Measurements from ENCODE around the gene RNF121. TPM values are rescaled to one million over a fixed set of nuclear protein-coding genes. Genes with fewer than 3 reads are reported as not detected.

Gene RNF121
- total and polyA plus RNA-seq, 7 donors = 7.2 to 34.6 (median 25.2) TPM

- TF ChIP-seq POLR2AphosphoS5 (IDR thresholded peaks at IDR 0.05) = no peak
- TF ChIP-seq CTCF (IDR thresholded peaks at IDR 0.05) = peak in 2 of 4 experiments; percentile 12
- WGBS, 2 donors = 92% methylated on average over 10 of the region's 10 CpGs
- H3K27ac ChIP-seq = peak overlapping the region; percentile 16 to 79 (median 72)
- intact Hi-C loops (cut with DNase I) = no loop called here
- no peak overlapping the region for H3K4me3 ChIP-seq
- H3K9me3 ChIP-seq = no peaks in the 10 kb centered on the region
- peaks cover 0 to 59% (median 50%) of the 10 kb centered on the region in 4 donors for H3K4me1 ChIP-seq
- no peaks in the 10 kb centered on the region for H3K27me3 ChIP-seq
- peaks cover 96 to 100% (median 99%) of the 10 kb centered on the region in 4 donors for H3K36me3 ChIP-seq
- no peak for DNase-seq
These were observed 86.7 kb downstream of the RNF121 start for GRCh38 chr11:72015511-72016061.

GRCh38 chr11:72018171-72018570 is 89.3 kb downstream of the RNF121 start:
- 95% methylated on average over 9 of the region's 9 CpGs for WGBS, 2 donors
- peak; percentile 50 for DNase-seq
- H3K27ac ChIP-seq = no peak overlapping the region
- H3K4me1 ChIP-seq = peaks cover 0 to 34% (median 28%) of the 10 kb centered on the region in 4 donors
- no peaks in the 10 kb centered on the region for H3K27me3 ChIP-seq
- TF ChIP-seq EP300 (IDR thresholded peaks at IDR 0.05) (no peak), POLR2A (IDR thresholded peaks at IDR 0.05) (no peak), POLR2AphosphoS5 (IDR thresholded peaks at IDR 0.05) (no peak), CTCF (IDR thresholded peaks at IDR 0.05) (no peak)
- no peak overlapping the region for H3K4me3 ChIP-seq
- intact Hi-C loops (cut with DNase I) = no loop called here
- H3K9me3 ChIP-seq = no peaks in the 10 kb centered on the region
- H3K36me3 ChIP-seq = peaks cover 91 to 100% (median 100%) of the 10 kb centered on the region in 4 donors

- no peak for TF ChIP-seq CTCF (IDR thresholded peaks at IDR 0.05)
- TF ChIP-seq EP300 (IDR thresholded peaks at IDR 0.05) = no peak
- no peak for TF ChIP-seq POLR2AphosphoS5 (IDR thresholded peaks at IDR 0.05)
- TF ChIP-seq POLR2A (IDR thresholded peaks at IDR 0.05) = no peak
- Histone ChIP-seq H3K36me3 (peaks cover 53 to 95% (median 75%) of the 10 kb centered on the region in 4 donors), H3K4me3 (no peak overlapping the region), H3K4me1 (peaks cover 0 to 47% (median 38%) of the 10 kb centered on the region in 4 donors), H3K9me3 (no peaks in the 10 kb centered on the region), H3K27me3 (no peaks in the 10 kb centered on the region), H3K27ac (peak overlapping the region in 1 of 4 donors; percentile 75)
- WGBS, 2 donors = 84 to 92% methylated on average over 4 of the region's 4 CpGs
- intact Hi-C loops (cut with DNase I) = no loop called here
- DNase-seq = peak; percentile 20
These were observed 94.5 kb downstream of the RNF121 start for GRCh38 chr11:72023335-72023734.

GRCh38 chr11:72024069-72024754 is 95.4 kb downstream of the RNF121 start:
- no peaks in the 10 kb centered on the region for H3K27me3 ChIP-seq
- peaks cover 48 to 95% (median 75%) of the 10 kb centered on the region in 4 donors for H3K36me3 ChIP-seq
- TF ChIP-seq EP300 (IDR thresholded peaks at IDR 0.05) (no peak), POLR2A (IDR thresholded peaks at IDR 0.05) (no peak), POLR2AphosphoS5 (IDR thresholded peaks at IDR 0.05) (peak in 1 of 4 donors; percentile 9), CTCF (IDR thresholded peaks at IDR 0.05) (no peak)
- intact Hi-C loops (cut with DNase I) = loop anchor here (2.0 kb wide), 1 partner anchor 57 kb away; the partner anchor contains the start of genes LRRC51 and NUMA1
- no peaks in the 10 kb centered on the region for H3K9me3 ChIP-seq
- peak overlapping the region; percentile 71 to 83 (median 73) for H3K27ac ChIP-seq
- DNase-seq = peak; percentile 54
- peaks cover 0 to 56% (median 46%) of the 10 kb centered on the region in 4 donors for H3K4me1 ChIP-seq
- WGBS, 2 donors = 55 to 56% methylated on average over 5 of the region's 5 CpGs
- H3K4me3 ChIP-seq = no peak overlapping the region
